K562 (cell line): ENCODE results near the gene RAB3GAP2. TPM values are rescaled to one million over a fixed set of nuclear protein-coding genes. Genes with fewer than 3 reads are reported as not detected.

ENCODE experiments used
- ATF1 ChIP-seq, 2 experiments: fragments of 450-650 bp in 1 of 2; IDR thresholded peaks; 2 replicates each; pipeline ENCODE4 v1.6.1; 2016; ENCODE audit warnings: missing compliant biosample characterization in 1 of 2, missing genetic modification characterization in 1 of 2
- CHCHD3 ChIP-seq: fragments of 250-450 bp; sonication (Bioruptor Pico); IDR thresholded peaks from 2 replicates; pipeline ENCODE4 v2.1.2; 2022; ENCODE audit warnings: mild to moderate bottlenecking
- CREB3 ChIP-seq: fragments of 450-650 bp; conservative IDR thresholded peaks from 2 replicates; pipeline ENCODE4 v1.6.1; 2016; ENCODE audit warnings: missing genetic modification characterization, low read depth, mild to moderate bottlenecking, missing compliant biosample characterization, moderate library complexity
- E2F1 ChIP-seq: sonication (generic); formaldehyde crosslinking; IDR thresholded peaks from 2 replicates; pipeline ENCODE4 v1.8.1; 2023; ENCODE audit warnings: mild to moderate bottlenecking, missing genetic modification reagents, moderate library complexity
- ETS2 ChIP-seq: IDR thresholded peaks from 2 replicates; pipeline ENCODE4 v1.6.1; 2016; ENCODE audit warnings: borderline replicate concordance, missing genetic modification characterization, mild to moderate bottlenecking, moderate library complexity, missing compliant biosample characterization; ENCODE audit not compliant: poor library complexity, severe bottlenecking
- FOXK1 ChIP-seq: sonication (generic); formaldehyde crosslinking; IDR thresholded peaks from 2 replicates; pipeline ENCODE4 v1.8.0; 2022; ENCODE audit warnings: missing genetic modification reagents, mild to moderate bottlenecking, borderline replicate concordance
- MBD2 ChIP-seq: sonication (generic); IDR thresholded peaks from 2 replicates; pipeline ENCODE4 v1.6.1; 2016; ENCODE audit warnings: low read depth, borderline replicate concordance
- RBFOX2 ChIP-seq: fragments of 200-400 bp; formaldehyde crosslinking; IDR thresholded peaks from 2 replicates; pipeline ENCODE4 v1.6.1; 2017; ENCODE audit warnings: low read depth, mild to moderate bottlenecking, low read length, moderate library complexity
- RBM22 ChIP-seq: fragments of 200-400 bp; formaldehyde crosslinking; IDR thresholded peaks from 2 replicates; pipeline ENCODE4 v1.6.1; 2018; ENCODE audit warnings: low read length, low read depth; ENCODE audit not compliant: poor library complexity, severe bottlenecking
- RUNX1 ChIP-seq: sonication (generic); IDR thresholded peaks from 2 replicates; pipeline ENCODE4 v1.6.1; 2016; ENCODE audit warnings: antibody characterized with exemption, low read depth
- U2AF2 ChIP-seq: fragments of 200-400 bp; formaldehyde crosslinking; optimal IDR thresholded peaks from 2 replicates; pipeline ENCODE3; 2017; ENCODE audit warnings: low read depth, mild to moderate bottlenecking, low read length
- ZFPM2 ChIP-seq: fragments of 250-450 bp; sonication (Bioruptor Pico); IDR thresholded peaks from 2 replicates; pipeline ENCODE4 v1.5.1; 2022; ENCODE audit warnings: mild to moderate bottlenecking
- ZNF583 ChIP-seq: fragments of 250-450 bp; sonication (Bioruptor Pico); IDR thresholded peaks from 2 replicates; pipeline ENCODE4 v1.4.0; 2020
- ZNF584 ChIP-seq: fragments of 200-800 bp; sonication (Bioruptor generic); IDR thresholded peaks from 2 replicates; pipeline ENCODE4 v1.6.1; 2016; ENCODE audit warnings: low read depth, mild to moderate bottlenecking, missing genetic modification characterization, missing compliant biosample characterization
- polyA plus RNA-seq, 8 experiments: library from polyadenylated mRNA; depleted of rRNA in 4 of 8; stranded (reverse) in 5 of 8; unstranded in 3 of 8; fragments of >200 nt; fragmentation: Nextera tagmentation in 2 of 8; fragmentation: Illumina TruSeq in 1 of 8; extraction: Ambion mirVana in 2 of 8; extraction: Trizol in 1 of 8; gene quantifications; 2 replicates each; pipeline versions ENCODE4 v1.2.1 to v1.2.3, GENCODE V29; 2011 to 2014; ENCODE audit warnings: inconsistent platforms in 1 of 8, missing spikeins in 1 of 8
- total RNA-seq, 7 experiments: library from RNA; depleted of rRNA in 6 of 7; stranded (reverse); fragments of >200 nt in 6 of 7; fragmentation: Illumina TruSeq in 2 of 7; extraction: Trizol in 2 of 7; gene quantifications; 2 replicates each; pipeline versions ENCODE4 v1.2.1 to v1.2.3, GENCODE V29; 2011 to 2021; ENCODE audit warnings: low replicate concordance in 1 of 7
- TF ChIP-seq, protein P1 (sequence below): sonication (generic); formaldehyde crosslinking; IDR thresholded peaks from 2 replicates; pipeline ENCODE4 v1.8.0; 2022; ENCODE audit warnings: mild to moderate bottlenecking, missing genetic modification reagents, borderline replicate concordance
- TF ChIP-seq, protein P2 (sequence below), 2 experiments: IDR thresholded peaks; 2 replicates each; pipeline ENCODE4 v1.6.1; 2011; ENCODE audit warnings: borderline replicate concordance in 1 of 2, control low read depth in 1 of 2, low read depth in 1 of 2, low read length in 1 of 2, mild to moderate bottlenecking in 1 of 2, mixed read lengths in 1 of 2, moderate library complexity in 1 of 2; ENCODE audit not compliant: insufficient read depth in 1 of 2, insufficient read length in 1 of 2, poor library complexity in 1 of 2, severe bottlenecking in 1 of 2; ENCODE audit errors: extremely low read depth in 1 of 2
- TF ChIP-seq, protein P3 (sequence below), 3 experiments: fragments of 200-800 bp in 1 of 3; sonication (Bioruptor generic) in 1 of 3; sonication (generic) in 1 of 3; formaldehyde crosslinking in 1 of 3; IDR thresholded peaks; 2 replicates each; pipeline versions ENCODE4 v1.6.1 to v1.8.0; 2016 to 2022; ENCODE audit warnings: mild to moderate bottlenecking in 2 of 3, missing compliant biosample characterization in 2 of 3, missing genetic modification characterization in 2 of 3, missing genetic modification reagents in 1 of 3

The RAB3GAP2 gene
- total and polyA plus RNA-seq, 9 of the 15 experiments (the other 6 are each of a cell fraction or from before 2014, with no cell fraction given) = 14.1 to 69.1 (median 32.2) TPM

DNA sequence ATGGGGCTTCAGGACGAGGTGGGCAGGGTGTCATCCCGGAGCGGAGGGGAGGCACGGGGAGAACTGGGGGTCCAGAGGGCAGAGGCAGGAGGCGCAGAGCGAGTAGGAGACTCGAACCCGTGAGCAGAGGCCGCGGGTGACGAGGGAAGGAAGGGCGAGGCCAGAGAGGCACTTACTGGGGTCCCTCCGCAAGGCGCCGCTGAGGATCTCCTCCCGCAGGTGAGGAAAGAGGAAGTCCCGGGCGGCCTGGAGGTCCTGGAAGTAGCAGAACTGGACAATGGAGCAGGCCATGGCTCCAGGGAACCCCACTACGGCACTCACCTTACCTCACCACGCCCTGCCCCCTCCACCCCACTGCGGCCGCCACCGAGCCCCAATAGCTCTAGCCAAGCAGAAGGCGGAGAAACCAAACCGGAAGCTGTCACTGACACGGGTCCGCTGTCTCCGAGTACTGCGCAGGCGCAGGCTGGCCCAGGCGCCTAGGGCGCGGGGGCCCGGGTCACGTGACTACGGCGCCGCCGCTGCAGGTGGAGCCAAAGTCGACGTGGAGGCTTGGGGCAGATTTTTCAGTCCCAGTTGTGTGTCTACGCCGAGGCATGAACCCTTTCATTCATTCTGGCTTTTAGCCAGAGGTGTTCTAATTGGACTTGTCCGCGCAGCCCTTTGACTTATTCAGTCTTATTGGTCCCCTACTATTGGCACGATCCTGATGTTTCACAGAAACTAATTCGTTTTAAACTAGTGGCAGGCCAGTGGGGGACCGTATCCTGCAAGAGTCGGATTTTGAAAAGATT, at the start of gene RAB3GAP2 (continued):
- TF ChIP-seq, protein P1, sequence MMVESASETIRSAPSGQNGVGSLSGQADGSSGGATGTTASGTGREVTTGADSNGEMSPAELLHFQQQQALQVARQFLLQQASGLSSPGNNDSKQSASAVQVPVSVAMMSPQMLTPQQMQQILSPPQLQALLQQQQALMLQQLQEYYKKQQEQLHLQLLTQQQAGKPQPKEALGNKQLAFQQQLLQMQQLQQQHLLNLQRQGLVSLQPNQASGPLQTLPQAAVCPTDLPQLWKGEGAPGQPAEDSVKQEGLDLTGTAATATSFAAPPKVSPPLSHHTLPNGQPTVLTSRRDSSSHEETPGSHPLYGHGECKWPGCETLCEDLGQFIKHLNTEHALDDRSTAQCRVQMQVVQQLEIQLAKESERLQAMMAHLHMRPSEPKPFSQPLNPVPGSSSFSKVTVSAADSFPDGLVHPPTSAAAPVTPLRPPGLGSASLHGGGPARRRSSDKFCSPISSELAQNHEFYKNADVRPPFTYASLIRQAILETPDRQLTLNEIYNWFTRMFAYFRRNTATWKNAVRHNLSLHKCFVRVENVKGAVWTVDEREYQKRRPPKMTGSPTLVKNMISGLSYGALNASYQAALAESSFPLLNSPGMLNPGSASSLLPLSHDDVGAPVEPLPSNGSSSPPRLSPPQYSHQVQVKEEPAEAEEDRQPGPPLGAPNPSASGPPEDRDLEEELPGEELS = peak; percentile 83; the same call in 1 of the 2 replicates
- TF ChIP-seq ZNF584 = peak; percentile 39; the same call in 1 of the 2 replicates
- no peak for TF ChIP-seq ZFPM2 (CRISPR knock-in tag)
- no peak for TF ChIP-seq U2AF2
- TF ChIP-seq ETS2 (tag) = no peak
- TF ChIP-seq, protein P2, sequence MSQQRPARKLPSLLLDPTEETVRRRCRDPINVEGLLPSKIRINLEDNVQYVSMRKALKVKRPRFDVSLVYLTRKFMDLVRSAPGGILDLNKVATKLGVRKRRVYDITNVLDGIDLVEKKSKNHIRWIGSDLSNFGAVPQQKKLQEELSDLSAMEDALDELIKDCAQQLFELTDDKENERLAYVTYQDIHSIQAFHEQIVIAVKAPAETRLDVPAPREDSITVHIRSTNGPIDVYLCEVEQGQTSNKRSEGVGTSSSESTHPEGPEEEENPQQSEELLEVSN (IDR thresholded peaks at IDR 0.05; ENCODE audit: borderline replicate concordance in 1 of 2, extremely low read depth in 1 of 2, insufficient read depth in 1 of 2, insufficient read length in 1 of 2, low read depth in 1 of 2, low read length in 1 of 2, poor library complexity in 1 of 2, severe bottlenecking in 1 of 2) = peak; percentile 99 to 100
- TF ChIP-seq RUNX1 = no peak
- 0 out of 2 replicates have a peak, but pooled peaks have one; percentile 31 for TF ChIP-seq CHCHD3
- TF ChIP-seq RBFOX2 = peak; percentile 96
- 0 out of 2 replicates have a peak, but pooled peaks have one; percentile 28 for TF ChIP-seq MBD2
- no peak for TF ChIP-seq FOXK1
- TF ChIP-seq RBM22 = no peak
- TF ChIP-seq CREB3 (tag) = no peak
- TF ChIP-seq ZNF583 (CRISPR knock-in tag) = peak; percentile 26; the same call in 1 of the 2 replicates
- TF ChIP-seq E2F1 = peak; percentile 64; the same call in 1 of the 2 replicates
- 0 out of 2 replicates have a peak, but pooled peaks have one; percentile 31 for TF ChIP-seq ATF1 (CRISPR knock-in tag; IDR thresholded peaks at IDR 0.05)
- TF ChIP-seq ATF1 (tag; IDR thresholded peaks at IDR 0.05) = peak; percentile 92
- TF ChIP-seq, protein P3, sequence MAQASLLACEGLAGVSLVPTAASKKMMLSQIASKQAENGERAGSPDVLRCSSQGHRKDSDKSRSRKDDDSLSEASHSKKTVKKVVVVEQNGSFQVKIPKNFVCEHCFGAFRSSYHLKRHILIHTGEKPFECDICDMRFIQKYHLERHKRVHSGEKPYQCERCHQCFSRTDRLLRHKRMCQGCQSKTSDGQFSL (CRISPR knock-in tag; IDR thresholded peaks at IDR 0.05) = no peak
- TF ChIP-seq, protein P3 (tag; IDR thresholded peaks at IDR 0.05) = no peak
